Measurements from ENCODE around the gene DUOX1. TPM values are rescaled to one million over a fixed set of nuclear protein-coding genes. Genes with fewer than 3 reads are reported as not detected.

The DUOX1 gene
- total RNA-seq, 1 experiment from 2014 or later: 1.5 TPM

GRCh38 chr15:45187894-45188830 is 58.4 kb downstream of the DUOX1 start, which contains the start of gene SHF:
SHF (minus strand) TSS chr15:45187966; CDS start chr15:45187951, 15 bp downstream.
- DNase-seq (ENCODE audit: low spot score): peak; percentile 39

DNA sequence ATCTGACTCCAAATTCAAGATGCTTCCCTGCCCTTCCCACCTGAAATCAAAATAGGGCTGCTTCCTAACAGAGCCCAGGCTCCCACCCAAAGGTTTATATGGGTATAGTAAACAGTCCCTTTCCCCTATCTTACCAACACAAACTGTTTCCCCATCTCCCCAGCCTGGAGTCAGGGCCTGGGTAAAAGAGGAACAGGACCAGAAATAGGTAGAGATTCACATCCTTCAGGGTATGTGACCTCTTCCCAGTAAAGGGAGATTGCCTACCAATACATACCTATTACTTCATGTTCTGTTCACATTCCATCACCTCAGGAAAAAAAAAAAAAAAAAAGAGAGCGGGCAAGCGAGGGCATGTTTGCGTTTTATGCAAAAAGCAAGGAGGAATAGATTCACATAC is 67.7 kb downstream of the DUOX1 start:
- no peak for DNase-seq (ENCODE audit: low spot score)

- peak; percentile 99 for DNase-seq (ENCODE audit: low spot score)
Measured at GRCh38 chr15:45198337-45199135, 68.7 kb downstream of the DUOX1 start.

DNA sequence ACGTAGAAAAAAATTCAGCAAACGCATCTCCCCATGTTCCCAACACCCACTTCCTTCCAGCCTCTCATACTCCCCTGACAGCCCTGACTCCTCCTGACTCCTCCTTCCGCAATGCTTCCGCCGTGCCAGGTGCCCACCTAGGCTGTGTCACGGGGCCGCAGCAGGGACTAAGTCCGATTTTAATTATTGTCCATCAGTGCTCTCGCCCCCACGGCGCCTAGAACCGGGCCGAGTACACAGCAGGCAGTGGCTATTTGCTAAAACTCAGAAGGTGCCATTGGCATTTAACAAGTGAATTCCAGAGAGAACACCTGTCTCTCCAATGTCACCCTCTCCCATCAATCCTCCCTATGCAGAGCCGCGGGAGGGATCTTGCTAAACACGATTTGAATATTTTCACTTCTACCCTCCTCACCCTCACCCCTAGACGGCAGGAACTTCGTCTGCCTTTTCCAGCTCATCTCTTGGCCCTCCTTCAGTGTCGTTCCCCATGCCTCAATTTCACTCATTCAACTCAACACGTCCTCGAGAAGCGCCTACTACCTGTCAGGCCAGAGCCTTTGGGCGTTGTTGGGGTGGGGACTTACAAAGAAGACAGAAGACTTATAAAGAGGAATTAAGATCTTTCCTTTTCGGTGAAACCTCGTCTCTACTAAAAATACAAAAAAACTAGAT is 69.5 kb downstream of the DUOX1 start:
- DNase-seq (ENCODE audit: low spot score): peak; percentile 77

GRCh38 chr15:45200001-45200798 is 70.4 kb downstream of the DUOX1 start:
- DNase-seq (ENCODE audit: low spot score): peak; percentile 100

GRCh38 chr15:45200799-45201556 is 71.2 kb downstream of the DUOX1 start:
- DNase-seq (ENCODE audit: low spot score): peak; percentile 95

DNA sequence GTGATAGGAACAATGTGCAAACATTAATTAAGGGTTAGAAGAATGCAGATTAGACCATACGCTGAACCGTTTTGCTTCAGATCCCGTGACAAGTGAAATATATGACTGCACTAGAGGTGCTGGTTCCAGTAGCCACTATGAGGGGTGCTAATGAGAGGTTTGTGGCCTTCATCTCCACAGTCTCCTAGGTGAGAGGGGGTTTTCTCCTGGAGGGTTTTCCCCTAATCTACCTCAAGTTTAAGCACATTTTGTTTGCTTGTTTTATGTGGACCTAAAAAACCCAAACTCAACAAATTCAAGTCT is 71.7 kb downstream of the DUOX1 start:
- no peak for DNase-seq (ENCODE audit: low spot score)

DNA sequence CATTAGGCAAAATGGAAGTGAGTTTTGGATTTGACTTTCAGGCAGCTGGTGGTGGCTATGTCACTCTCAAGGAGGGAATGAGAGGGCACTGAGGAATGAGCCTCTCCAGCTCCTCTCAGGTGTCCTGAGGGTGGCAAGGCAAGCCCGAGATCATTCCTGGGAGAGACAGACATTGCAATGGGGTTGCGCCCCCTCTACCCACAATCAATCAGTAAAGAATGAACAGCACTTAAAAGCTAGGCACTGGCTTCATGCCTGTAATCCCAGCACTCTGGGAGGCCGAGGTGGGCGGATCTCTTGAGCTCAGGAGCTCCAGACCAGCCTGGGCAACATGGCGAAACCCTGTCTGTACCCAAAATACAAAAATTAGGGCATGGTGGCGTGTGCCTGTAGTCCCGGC is 72.1 kb downstream of the DUOX1 start:
- DNase-seq (ENCODE audit: low spot score): no peak

GRCh38 chr15:45203182-45203581 is 73.4 kb downstream of the DUOX1 start:
- no peak for DNase-seq (ENCODE audit: low spot score)

DNA sequence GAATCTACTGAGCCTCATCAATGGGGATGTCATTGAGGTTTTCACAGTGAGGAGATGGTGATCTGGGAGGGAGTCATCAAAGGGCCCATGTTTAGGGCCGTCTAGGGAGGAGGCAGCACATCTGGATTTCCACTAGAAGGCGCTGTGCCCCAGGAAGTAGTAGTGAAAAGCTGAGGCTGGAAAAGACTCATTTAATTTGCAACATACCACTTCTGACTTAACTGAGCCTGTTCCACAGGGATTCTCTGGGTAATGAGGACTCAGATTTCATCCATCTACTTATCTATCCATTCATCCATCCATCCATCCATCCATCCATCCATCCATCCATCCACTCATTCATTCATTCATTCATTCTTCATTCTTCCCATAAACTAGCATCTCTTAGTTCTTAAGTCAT is 75.4 kb downstream of the DUOX1 start:
- peak; percentile 86 for DNase-seq (ENCODE audit: low spot score)

DNA sequence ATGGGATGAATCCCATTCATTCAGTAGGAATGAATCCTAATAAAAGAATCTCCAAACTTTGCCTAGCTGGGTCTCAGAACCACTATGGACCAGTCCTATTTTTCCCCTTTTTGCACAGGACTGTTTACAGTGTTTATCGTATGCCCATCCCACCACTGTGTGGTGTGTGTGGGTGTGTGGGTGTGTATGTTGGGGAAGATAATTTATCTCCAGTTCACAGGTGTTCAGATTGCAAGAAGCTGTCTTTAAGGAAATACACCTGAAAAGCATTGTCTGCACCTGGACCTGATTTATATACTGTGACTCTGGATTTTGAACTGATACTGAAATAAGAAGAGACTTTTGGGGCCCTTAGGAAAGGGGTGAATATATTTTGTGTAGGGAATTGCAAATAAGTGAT is 82.7 kb downstream of the DUOX1 start:
- DNase-seq (ENCODE audit: low spot score): no peak

Other genes starting within 250 kb of the DUOX1 start
- gene TERB2, start 173.3 kb upstream of the DUOX1 start, total RNA-seq (2014; rRNA removed; shearing (Covaris generic)): not detected in 2 replicates
- gene SORD, start 106.8 kb upstream of the DUOX1 start, total RNA-seq (2014; rRNA removed; shearing (Covaris generic)): 207 and 238 TPM in 2 replicates
- gene DUOX2, start 15.8 kb upstream of the DUOX1 start, total RNA-seq (2014; rRNA removed; shearing (Covaris generic)): 0.08 TPM in 2 replicates
- not detected in 2 replicates for gene DUOXA2, start 15.7 kb upstream of the DUOX1 start, total RNA-seq (2014; rRNA removed; shearing (Covaris generic))
- gene DUOXA1, start 115 bp upstream of the DUOX1 start, total RNA-seq (2014; rRNA removed; shearing (Covaris generic)): 0.23 and 0.26 TPM in 2 replicates
- gene SHF, start 58.0 kb downstream of the DUOX1 start, total RNA-seq (2014; rRNA removed; shearing (Covaris generic)): 8.6 and 11.2 TPM in 2 replicates
- not detected in 2 replicates for gene SLC28A2, start 122.2 kb downstream of the DUOX1 start, total RNA-seq (2014; rRNA removed; shearing (Covaris generic))
- gene GATM, start 248.6 kb downstream of the DUOX1 start, total RNA-seq (2014; rRNA removed; shearing (Covaris generic)): 0.53 and 0.76 TPM in 2 replicates

All from HT-29 (cell line).